Subcutaneous abdominal adipose tissue (tissue), 5 donors: ENCODE results near the gene SYNDIG1.
A peak's percentile ranks its signal among the peaks of the same experiment; 100 is the strongest.

Experiments
- H3K27ac ChIP-seq: one replicate; pipeline ENCODE4 v1.7.0; 2013; ENCODE audit warnings: low read depth, mild to moderate bottlenecking, inconsistent platforms, low read length, moderate library complexity
- H3K27me3 ChIP-seq, 5 donors: one replicate each; pipeline ENCODE4 v1.7.0; 2013; ENCODE audit warnings: low read length in 5 of 5, inconsistent platforms in 1 of 5; ENCODE audit not compliant: control insufficient read depth in 5 of 5, insufficient read depth in 4 of 5
- H3K36me3 ChIP-seq, 5 donors: one replicate each; pipeline ENCODE4 v1.7.0; 2013; ENCODE audit warnings: low read length in 5 of 5; ENCODE audit not compliant: control insufficient read depth in 5 of 5, insufficient read depth in 5 of 5
- H3K4me1 ChIP-seq, 5 donors: one replicate each; pipeline ENCODE4 v1.7.0; 2013; ENCODE audit warnings: low read length in 5 of 5, mild to moderate bottlenecking in 3 of 5, moderate library complexity in 1 of 5; ENCODE audit not compliant: control insufficient read depth in 5 of 5, insufficient read depth in 5 of 5
- H3K4me3 ChIP-seq, 5 donors: one replicate each; pipeline ENCODE4 v1.7.0; 2013; ENCODE audit warnings: low read length in 5 of 5, low read depth in 1 of 5
- H3K9ac ChIP-seq, 5 donors: one replicate each; pipeline ENCODE4 v1.7.0; 2013; ENCODE audit warnings: low read length in 5 of 5, mild to moderate bottlenecking in 4 of 5, moderate library complexity in 3 of 5
- H3K9me3 ChIP-seq, 5 donors: one replicate each; pipeline ENCODE4 v1.7.0; 2013; ENCODE audit warnings: low read length in 5 of 5; ENCODE audit not compliant: control insufficient read depth in 5 of 5
- donor health status: healthy.
- donor health status: healthy.
- donor health status: healthy.
- donor health status: healthy.
- donor health status: healthy.

The SYNDIG1 gene

GRCh38 chr20:24456398-24456781, 13.0 kb upstream of the SYNDIG1 start:
- no peak overlapping the region for H3K4me3 ChIP-seq

DNA sequence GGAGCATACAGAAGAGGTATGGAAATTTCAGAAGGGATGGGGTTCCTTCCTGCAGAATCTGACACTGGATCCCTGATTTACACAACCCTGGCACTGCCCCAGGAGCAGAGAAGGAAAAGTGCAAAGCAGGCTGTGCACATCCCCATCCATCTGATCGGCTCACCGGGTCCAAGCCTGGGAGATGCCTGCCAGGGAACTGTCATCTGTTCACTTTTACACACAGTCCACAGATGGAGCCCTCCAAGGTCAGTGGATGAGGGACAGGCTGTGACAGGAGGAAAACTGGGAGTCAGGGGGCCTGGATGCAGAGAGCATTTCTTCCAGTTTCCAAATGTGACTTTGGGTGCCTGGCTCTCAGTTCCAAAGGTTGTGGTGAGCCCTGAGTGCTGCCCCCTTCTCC, 11.0 kb upstream of the SYNDIG1 start:
- no peak overlapping the region for H3K9ac ChIP-seq
- H3K9me3 ChIP-seq = no peaks in the 10 kb centered on the region
- H3K4me3 ChIP-seq = no peak overlapping the region

More at GRCh38 chr20:24456398-24456781, 13.0 kb upstream of the SYNDIG1 start:
- peaks cover 2 to 21% (median 10%) of the 10 kb centered on the region in 5 donors for H3K27me3 ChIP-seq
- H3K9ac ChIP-seq = no peak overlapping the region
- no peak overlapping the region for H3K27ac ChIP-seq
- no peaks in the 10 kb centered on the region for H3K36me3 ChIP-seq
- H3K4me1 ChIP-seq = no peaks in the 10 kb centered on the region
- no peaks in the 10 kb centered on the region for H3K9me3 ChIP-seq

GRCh38 chr20:24459733-24460132, 9.7 kb upstream of the SYNDIG1 start:
- Histone ChIP-seq H3K27ac (no peak overlapping the region), H3K9ac (no peak overlapping the region), H3K27me3 (peaks cover 2 to 16% (median 7%) of the 10 kb centered on the region in 5 donors), H3K9me3 (no peaks in the 10 kb centered on the region), H3K4me1 (no peaks in the 10 kb centered on the region), H3K4me3 (no peak overlapping the region), H3K36me3 (no peaks in the 10 kb centered on the region)

More for the DNA sequence above, 11.0 kb upstream of the SYNDIG1 start:
- H3K4me1 ChIP-seq = no peaks in the 10 kb centered on the region
- H3K27ac ChIP-seq = no peak overlapping the region
- no peaks in the 10 kb centered on the region for H3K36me3 ChIP-seq
- peaks cover 2 to 12% (median 5%) of the 10 kb centered on the region in 5 donors for H3K27me3 ChIP-seq

- Histone ChIP-seq H3K4me3 (no peak overlapping the region), H3K4me1 (no peaks in the 10 kb centered on the region), H3K36me3 (no peaks in the 10 kb centered on the region), H3K9me3 (no peaks in the 10 kb centered on the region), H3K9ac (no peak overlapping the region), H3K27me3 (peaks cover 2 to 16% (median 7%) of the 10 kb centered on the region in 5 donors), H3K27ac (no peak overlapping the region)
These were observed 8.7 kb upstream of the SYNDIG1 start for GRCh38 chr20:24460712-24461111.

DNA sequence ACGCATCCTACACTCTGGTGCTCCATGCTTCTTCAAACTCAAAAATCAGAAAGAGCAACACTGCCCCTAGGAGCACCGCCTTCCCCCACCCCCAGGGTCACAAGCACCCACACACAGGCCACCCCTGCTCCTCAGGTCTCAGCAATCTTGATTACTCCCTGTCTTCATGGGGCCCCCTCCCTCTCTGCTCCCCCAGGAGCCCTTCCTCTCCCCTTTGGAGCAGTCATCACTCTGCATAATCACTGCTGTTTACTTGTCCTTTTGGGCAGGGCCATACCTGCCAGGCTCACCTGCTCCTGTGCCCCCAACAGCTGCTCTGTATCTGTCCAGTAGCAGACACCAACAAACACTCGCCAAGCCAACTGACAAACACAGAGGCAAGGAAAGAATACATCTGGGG, 7.6 kb upstream of the SYNDIG1 start:
- H3K9me3 ChIP-seq = no peaks in the 10 kb centered on the region
- H3K4me3 ChIP-seq = no peak overlapping the region
- H3K4me1 ChIP-seq = no peaks in the 10 kb centered on the region
- H3K36me3 ChIP-seq = no peaks in the 10 kb centered on the region
- H3K9ac ChIP-seq = no peak overlapping the region
- H3K27ac ChIP-seq = no peak overlapping the region
- peaks cover 0 to 14% (median 3%) of the 10 kb centered on the region in 5 donors for H3K27me3 ChIP-seq

DNA sequence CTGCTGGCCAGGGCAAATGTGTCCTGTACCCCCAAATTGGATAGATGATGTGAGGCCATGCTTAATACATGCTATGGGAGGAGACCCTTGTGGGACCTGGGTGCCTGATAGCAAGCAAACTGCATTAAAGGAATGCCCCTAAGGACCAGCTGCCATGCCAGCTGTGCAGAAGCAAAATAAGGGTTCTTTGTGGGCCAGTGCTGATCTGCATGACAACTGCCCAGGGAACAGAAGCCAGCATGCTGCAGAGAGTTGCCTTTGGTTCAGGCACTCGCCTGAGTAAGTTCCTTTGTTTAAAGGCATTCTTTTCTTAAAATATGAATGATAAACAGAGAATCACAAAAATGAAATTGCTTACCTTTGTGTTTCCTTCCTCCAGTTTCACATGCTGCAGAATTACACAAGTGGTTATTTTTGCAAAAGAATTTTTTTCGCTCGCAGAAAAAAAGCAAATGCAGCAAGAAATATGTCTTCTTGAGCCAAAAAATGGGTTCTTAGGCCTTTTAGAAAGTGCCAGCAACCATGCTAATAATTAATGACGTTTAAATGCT, 6.9 kb upstream of the SYNDIG1 start:
- peaks cover 0 to 13% (median 4%) of the 10 kb centered on the region in 5 donors for H3K27me3 ChIP-seq
- H3K27ac ChIP-seq = no peak overlapping the region
- no peaks in the 10 kb centered on the region for H3K9me3 ChIP-seq
- H3K36me3 ChIP-seq = no peaks in the 10 kb centered on the region
- no peaks in the 10 kb centered on the region for H3K4me1 ChIP-seq
- H3K4me3 ChIP-seq = no peak overlapping the region
- no peak overlapping the region for H3K9ac ChIP-seq

DNA sequence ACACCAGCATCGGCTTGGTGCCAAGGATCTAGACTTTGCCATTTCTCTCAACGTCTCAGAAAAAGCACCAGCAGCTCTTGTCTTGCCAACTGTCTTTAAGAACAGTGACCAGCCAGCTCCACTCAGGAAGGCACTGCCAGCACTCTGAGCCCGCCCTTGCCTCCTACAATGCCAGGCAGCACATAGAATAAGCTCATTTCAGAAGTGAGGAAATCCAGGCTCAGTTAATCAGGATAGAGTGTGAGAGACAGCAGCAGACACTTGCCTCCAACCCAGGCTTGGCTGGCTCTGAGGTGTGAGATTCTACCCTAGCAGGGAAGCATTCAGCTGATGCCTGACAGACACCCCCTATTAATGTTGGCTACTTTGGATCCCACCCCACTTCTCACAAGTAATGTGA, 4.3 kb upstream of the SYNDIG1 start:
- Histone ChIP-seq H3K9ac (no peak overlapping the region), H3K4me3 (no peak overlapping the region), H3K9me3 (no peaks in the 10 kb centered on the region), H3K27ac (no peak overlapping the region), H3K27me3 (peaks cover 6 to 24% (median 20%) of the 10 kb centered on the region in 5 donors), H3K36me3 (no peaks in the 10 kb centered on the region), H3K4me1 (peaks cover 0 to 14% (median 9%) of the 10 kb centered on the region in 5 donors)

- Histone ChIP-seq H3K27me3 (peaks cover 11 to 29% (median 26%) of the 10 kb centered on the region in 5 donors), H3K27ac (no peak overlapping the region), H3K4me3 (no peak overlapping the region), H3K9me3 (no peaks in the 10 kb centered on the region), H3K36me3 (no peaks in the 10 kb centered on the region), H3K9ac (no peak overlapping the region), H3K4me1 (peaks cover 0 to 19% (median 15%) of the 10 kb centered on the region in 5 donors)
These were observed 3.7 kb upstream of the SYNDIG1 start for GRCh38 chr20:24465730-24466129.

GRCh38 chr20:24468401-24469115, 871 bp upstream of the SYNDIG1 start:
- no peak overlapping the region for H3K27ac ChIP-seq
- no peaks in the 10 kb centered on the region for H3K36me3 ChIP-seq
- H3K9me3 ChIP-seq = no peaks in the 10 kb centered on the region
- no peak overlapping the region for H3K9ac ChIP-seq
- peaks cover 17 to 45% (median 39%) of the 10 kb centered on the region in 5 donors for H3K27me3 ChIP-seq
- peak overlapping the region in 4 of 5 donors; percentile 22 to 51 (median 44) for H3K4me3 ChIP-seq
- H3K4me1 ChIP-seq = peaks cover 0 to 23% (median 19%) of the 10 kb centered on the region in 5 donors

DNA sequence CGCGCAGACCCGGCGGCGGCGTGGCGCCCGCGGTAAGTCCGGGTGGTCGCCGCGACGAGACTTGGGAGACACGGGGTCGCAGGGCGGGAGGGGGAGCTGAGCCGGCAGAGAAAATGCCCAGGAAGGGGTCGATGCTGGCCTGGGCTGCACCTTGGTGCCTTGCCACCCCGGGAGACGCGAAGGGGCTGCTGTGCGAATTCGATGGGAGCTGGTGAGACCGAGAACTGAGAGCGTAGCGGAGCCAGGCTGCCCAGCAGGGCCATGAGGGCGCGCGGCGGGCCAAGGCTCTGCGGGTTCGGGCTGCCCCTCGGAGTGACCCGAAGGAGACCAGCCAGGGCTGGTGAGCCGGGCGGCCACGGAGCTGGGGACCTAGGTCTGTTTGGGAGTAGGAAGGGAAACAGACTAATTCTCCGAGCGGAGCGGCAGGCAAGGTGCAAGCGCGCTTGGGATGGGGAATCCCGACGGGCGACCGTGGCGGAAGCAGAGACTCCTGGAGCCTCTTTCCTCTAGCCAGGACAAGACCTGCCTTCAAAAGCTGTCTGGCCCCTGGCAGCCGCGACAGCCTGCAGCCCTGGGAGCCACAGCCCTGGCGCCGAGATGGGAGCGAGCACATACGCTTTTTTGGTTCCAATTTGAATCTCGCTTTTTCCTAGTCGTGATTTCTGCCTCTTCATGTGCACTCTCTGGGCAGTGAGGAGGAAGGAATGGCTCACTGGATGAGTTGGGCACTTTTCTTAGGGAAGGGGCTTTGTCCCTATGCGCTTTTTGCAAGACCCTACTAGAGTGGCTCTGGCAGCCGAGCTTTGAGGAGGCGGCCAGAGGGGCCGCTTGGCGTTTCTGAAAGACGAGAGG, 691 bp downstream of the SYNDIG1 start:
- H3K27ac ChIP-seq = no peak overlapping the region
- peaks cover 0 to 23% (median 19%) of the 10 kb centered on the region in 5 donors for H3K4me1 ChIP-seq
- no peaks in the 10 kb centered on the region for H3K36me3 ChIP-seq
- peaks cover 15 to 45% (median 39%) of the 10 kb centered on the region in 5 donors for H3K27me3 ChIP-seq
- no peaks in the 10 kb centered on the region for H3K9me3 ChIP-seq
- H3K4me3 ChIP-seq = peak overlapping the region in 4 of 5 donors; percentile 35 to 51 (median 42)
- no peak overlapping the region for H3K9ac ChIP-seq
